Esophagus muscularis mucosa (tissue), 4 donors: ENCODE measurements around the gene RIC8B. TPM values are rescaled to one million over a fixed set of nuclear protein-coding genes. Genes with fewer than 3 reads are reported as not detected.

ENCODE experiments used
- DNase-seq: peaks from one replicate; pipeline ENCODE4 v3.0.0-alpha.2; 2017; ENCODE audit errors: extremely low spot score
- H3K27ac ChIP-seq, 4 donors: fragments of 200-600 bp; sonication (generic); replicated peaks in 1 of 4; 1 replicate in 3 of 4; 2 replicates in 1 of 4; pipeline ENCODE4 v1.5.1; 2016 to 2019; ENCODE audit warnings: mild to moderate bottlenecking in 1 of 4
- H3K27me3 ChIP-seq, 4 donors: fragments of 200-600 bp; sonication (generic); one replicate each; pipeline versions ENCODE4 v1.5.1 to v1.6.0; 2016 to 2019
- H3K36me3 ChIP-seq, 4 donors: fragments of 200-600 bp; sonication (generic); one replicate each; pipeline ENCODE4 v1.5.1; 2016 to 2019
- H3K4me1 ChIP-seq, 4 donors: fragments of 200-600 bp; sonication (generic); one replicate each; pipeline ENCODE4 v1.5.1; 2016 to 2019
- H3K4me3 ChIP-seq, 4 donors: fragments of 200-600 bp; sonication (generic); 1 replicate in 2 of 4; 2 replicates in 2 of 4; pipeline ENCODE4 v1.5.1; 2016 to 2019; ENCODE audit warnings: mild to moderate bottlenecking in 4 of 4, moderate library complexity in 1 of 4
- H3K9me3 ChIP-seq, 4 donors: fragments of 200-600 bp; sonication (generic); 1 replicate in 3 of 4; 2 replicates in 1 of 4; pipeline ENCODE4 v1.5.1; 2016 to 2019
- EP300 ChIP-seq: sonication (generic); formaldehyde crosslinking; IDR thresholded peaks from one replicate; pipeline ENCODE4 v1.6.1; 2017; ENCODE audit warnings: antibody characterized with exemption
- POLR2A ChIP-seq: fragments of 450-650 bp; IDR thresholded peaks from one replicate; pipeline ENCODE4 v1.6.1; 2017; ENCODE audit warnings: antibody characterized with exemption, moderate library complexity, mild to moderate bottlenecking, low read depth
- POLR2AphosphoS5 ChIP-seq, 2 donors: sonication (generic); formaldehyde crosslinking; IDR thresholded peaks; one replicate each; pipeline ENCODE4 v1.6.1; 2017; ENCODE audit warnings: antibody characterized with exemption in 2 of 2
- WGBS: methylation state at CpG from one replicate; pipeline ENCODE4 v1.1.5; 2018; 5-methylcytosine and 5-hydroxymethylcytosine counted together
- intact Hi-C: fragments of 100-400 bp; cut with DNase I; formaldehyde crosslinking; loops from one replicate; pipeline ENCODE4 v1.15.1; 2023
- total RNA-seq, 4 donors: library from RNA; depleted of rRNA; stranded (reverse); fragments of >200 nt; gene quantifications; one replicate each; pipeline versions ENCODE4 v1.1.0 to v1.2.1, GENCODE V29; 2016
- TF ChIP-seq, protein P1 (sequence below), 3 experiments: fragments of 200-600 bp in 2 of 3; fragments of 450-650 bp in 1 of 3; sonication (generic) in 2 of 3; IDR thresholded peaks; one replicate each; pipeline ENCODE4 v1.5.1; 2017 to 2019; ENCODE audit warnings: antibody characterized with exemption in 3 of 3, mild to moderate bottlenecking in 2 of 3, moderate library complexity in 1 of 3

Gene RIC8B
- total RNA-seq, 4 donors from 2014 or later, result 13.8 to 19.1 (median 15.3) TPM

DNA sequence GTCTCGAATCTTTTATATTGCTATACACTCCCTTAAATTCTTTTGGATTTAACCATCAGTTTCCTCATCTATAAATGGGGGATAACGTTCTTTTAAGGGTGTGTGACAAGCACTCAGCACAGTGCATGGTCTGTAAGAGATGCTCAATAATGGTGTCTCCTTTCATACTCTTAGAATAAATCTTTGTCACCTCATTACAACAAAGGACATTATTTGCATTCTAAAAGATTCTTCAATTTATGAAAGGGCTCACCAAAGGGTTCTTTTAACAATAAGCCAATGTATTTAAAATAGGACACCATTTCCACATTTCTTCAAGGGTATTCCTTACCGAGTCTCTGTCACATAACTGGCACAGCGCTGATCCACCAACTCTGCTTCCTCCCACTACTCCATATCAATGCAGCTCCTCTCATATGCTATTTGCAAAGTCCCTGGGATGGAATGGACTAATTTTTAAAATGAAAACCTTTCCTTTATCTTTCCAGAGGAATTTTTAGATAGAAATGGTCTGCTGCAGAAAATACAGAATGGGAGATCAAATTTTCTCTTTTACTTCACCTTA, 29.2 kb upstream of the RIC8B start:
- Histone ChIP-seq H3K27ac (no peak overlapping the region), H3K9me3 (no peaks in the 10 kb centered on the region), H3K36me3 (no peaks in the 10 kb centered on the region), H3K4me3 (no peak overlapping the region), H3K4me1 (no peaks in the 10 kb centered on the region), H3K27me3 (peaks cover 0 to 6% (median 0%) of the 10 kb centered on the region in 4 donors)
- 84% methylated on average over 4 of the region's 4 CpGs for WGBS
- DNase-seq, result no peak
- intact Hi-C loops, result no loop called here
- no peak for TF ChIP-seq EP300
- TF ChIP-seq POLR2A, result no peak
- no peak for TF ChIP-seq POLR2AphosphoS5 (IDR thresholded peaks at IDR 0.05)
- TF ChIP-seq, protein P1, sequence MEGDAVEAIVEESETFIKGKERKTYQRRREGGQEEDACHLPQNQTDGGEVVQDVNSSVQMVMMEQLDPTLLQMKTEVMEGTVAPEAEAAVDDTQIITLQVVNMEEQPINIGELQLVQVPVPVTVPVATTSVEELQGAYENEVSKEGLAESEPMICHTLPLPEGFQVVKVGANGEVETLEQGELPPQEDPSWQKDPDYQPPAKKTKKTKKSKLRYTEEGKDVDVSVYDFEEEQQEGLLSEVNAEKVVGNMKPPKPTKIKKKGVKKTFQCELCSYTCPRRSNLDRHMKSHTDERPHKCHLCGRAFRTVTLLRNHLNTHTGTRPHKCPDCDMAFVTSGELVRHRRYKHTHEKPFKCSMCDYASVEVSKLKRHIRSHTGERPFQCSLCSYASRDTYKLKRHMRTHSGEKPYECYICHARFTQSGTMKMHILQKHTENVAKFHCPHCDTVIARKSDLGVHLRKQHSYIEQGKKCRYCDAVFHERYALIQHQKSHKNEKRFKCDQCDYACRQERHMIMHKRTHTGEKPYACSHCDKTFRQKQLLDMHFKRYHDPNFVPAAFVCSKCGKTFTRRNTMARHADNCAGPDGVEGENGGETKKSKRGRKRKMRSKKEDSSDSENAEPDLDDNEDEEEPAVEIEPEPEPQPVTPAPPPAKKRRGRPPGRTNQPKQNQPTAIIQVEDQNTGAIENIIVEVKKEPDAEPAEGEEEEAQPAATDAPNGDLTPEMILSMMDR (IDR thresholded peaks at IDR 0.05), result no peak

DNA sequence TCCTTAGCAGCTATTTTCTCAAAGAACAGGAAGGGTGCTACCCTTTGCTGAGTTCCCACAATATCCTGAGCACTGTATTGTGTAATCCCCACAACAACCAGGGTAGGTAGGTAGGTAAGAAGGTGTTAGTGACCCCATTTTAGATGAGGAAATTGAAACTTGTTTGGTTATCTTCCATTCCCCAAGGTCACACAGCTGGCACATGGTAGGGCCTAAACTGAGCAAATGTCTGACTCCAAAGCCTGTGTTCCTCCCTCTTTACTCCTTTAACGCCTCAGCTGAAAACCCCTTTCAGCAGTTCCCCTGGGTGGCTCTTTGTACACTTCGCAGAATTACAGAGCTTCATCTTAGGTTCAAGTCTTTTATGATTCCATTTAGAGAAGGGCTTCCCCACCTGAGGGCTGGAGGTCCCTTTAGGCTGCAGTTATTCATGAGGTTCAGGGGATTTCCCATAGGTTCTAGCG, 26.5 kb upstream of the RIC8B start:
- TF ChIP-seq POLR2AphosphoS5 (IDR thresholded peaks at IDR 0.05) (no peak), EP300 (no peak), POLR2A (no peak)
- TF ChIP-seq, protein P1 (IDR thresholded peaks at IDR 0.05), result no peak
- Histone ChIP-seq H3K27me3 (no peaks in the 10 kb centered on the region), H3K4me1 (no peaks in the 10 kb centered on the region), H3K9me3 (no peaks in the 10 kb centered on the region), H3K27ac (no peak overlapping the region), H3K4me3 (no peak overlapping the region), H3K36me3 (no peaks in the 10 kb centered on the region)
- intact Hi-C loops, result no loop called here
- DNase-seq, result no peak
- WGBS, result 94% methylated on average over 3 of the region's 3 CpGs

DNA sequence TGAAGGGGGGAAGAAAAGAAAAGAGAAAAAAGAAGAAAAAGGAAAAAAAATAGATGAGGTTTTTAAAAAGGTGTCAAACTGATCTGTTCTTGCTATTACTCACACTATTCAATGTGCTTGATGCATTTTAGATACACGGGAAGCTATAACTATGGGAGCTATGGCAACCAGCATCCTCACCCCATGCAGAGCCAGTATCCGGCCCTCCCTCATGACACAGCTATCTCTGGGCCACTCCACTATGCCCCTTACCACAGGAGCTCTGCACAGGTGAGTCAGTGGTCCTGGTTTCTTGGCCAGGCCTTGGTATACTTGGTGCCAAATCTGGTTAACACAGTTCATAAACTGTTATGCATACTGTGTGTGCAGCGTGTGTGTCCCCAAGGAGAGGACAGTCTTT, 24.0 kb upstream of the RIC8B start:
- Histone ChIP-seq H3K4me1 (no peaks in the 10 kb centered on the region), H3K27ac (no peak overlapping the region), H3K36me3 (no peaks in the 10 kb centered on the region), H3K27me3 (no peaks in the 10 kb centered on the region), H3K4me3 (no peak overlapping the region), H3K9me3 (no peaks in the 10 kb centered on the region)
- TF ChIP-seq EP300, result no peak
- TF ChIP-seq, protein P1 (IDR thresholded peaks at IDR 0.05), result no peak
- TF ChIP-seq POLR2A, result no peak
- no peak for TF ChIP-seq POLR2AphosphoS5 (IDR thresholded peaks at IDR 0.05)
- no peak for DNase-seq
- 85% methylated on average over 3 of the region's 3 CpGs for whole genome bisulfite sequencing
- intact Hi-C loops, result no loop called here

DNA sequence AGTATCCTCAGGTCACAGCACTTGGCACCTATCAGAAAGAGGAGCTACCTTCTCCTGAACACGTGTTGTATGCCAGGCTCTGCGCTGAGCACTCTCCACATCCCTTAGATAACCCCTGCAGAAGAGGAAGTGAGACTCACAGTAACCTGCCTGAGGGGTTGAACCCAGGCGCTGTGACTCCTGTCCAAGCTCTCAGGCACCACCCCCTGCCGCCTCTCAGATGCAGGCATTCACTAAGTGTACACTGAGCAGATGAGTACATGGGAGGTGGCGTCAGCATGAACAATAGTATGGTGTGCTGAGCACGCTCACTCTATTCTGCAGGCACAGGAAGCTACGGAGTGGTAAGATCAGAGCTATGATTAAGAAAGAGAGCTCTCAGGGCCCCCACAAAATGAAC, 21.0 kb upstream of the RIC8B start:
- H3K9me3 ChIP-seq, result no peaks in the 10 kb centered on the region
- DNase-seq, result no peak
- no peaks in the 10 kb centered on the region for H3K27me3 ChIP-seq
- no peak overlapping the region for H3K27ac ChIP-seq
- no peaks in the 10 kb centered on the region for H3K4me1 ChIP-seq
- H3K36me3 ChIP-seq, result no peaks in the 10 kb centered on the region
- TF ChIP-seq, protein P1 (IDR thresholded peaks at IDR 0.05), result no peak
- TF ChIP-seq POLR2A, result no peak
- TF ChIP-seq EP300, result no peak
- no peak for TF ChIP-seq POLR2AphosphoS5 (IDR thresholded peaks at IDR 0.05)
- no peak overlapping the region for H3K4me3 ChIP-seq
- WGBS, result 92% methylated on average over 4 of the region's 7 CpGs
- intact Hi-C loops, result no loop called here

DNA sequence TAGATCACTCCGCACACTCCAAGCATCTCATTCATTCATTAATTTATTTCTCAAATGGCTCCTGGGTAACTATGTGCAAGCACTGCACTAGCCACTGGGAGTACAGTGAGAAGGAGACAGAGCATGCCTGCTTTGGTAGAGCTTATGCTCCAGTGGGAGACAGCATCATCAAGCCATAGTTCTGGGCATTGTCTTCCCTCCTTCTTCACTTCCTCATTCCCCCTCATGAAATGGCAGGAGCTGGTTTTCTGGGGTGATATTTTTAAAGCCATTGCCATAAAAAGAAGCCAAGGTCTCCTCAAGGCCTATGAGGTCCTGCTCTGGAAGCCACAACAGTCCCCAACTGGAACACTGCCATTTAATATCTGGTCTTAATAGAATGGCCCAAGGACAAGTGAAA, 20.2 kb upstream of the RIC8B start:
- no peaks in the 10 kb centered on the region for H3K36me3 ChIP-seq
- H3K27ac ChIP-seq, result no peak overlapping the region
- intact Hi-C loops, result no loop called here
- peaks cover 1 to 7% (median 5%) of the 10 kb centered on the region in 4 donors for H3K4me1 ChIP-seq
- 94% methylated on average over 1 of the region's 1 CpG for WGBS
- H3K4me3 ChIP-seq, result no peak overlapping the region
- DNase-seq, result no peak
- no peaks in the 10 kb centered on the region for H3K27me3 ChIP-seq
- no peaks in the 10 kb centered on the region for H3K9me3 ChIP-seq
- TF ChIP-seq POLR2AphosphoS5 (IDR thresholded peaks at IDR 0.05) (no peak), EP300 (no peak), POLR2A (no peak)
- TF ChIP-seq, protein P1 (IDR thresholded peaks at IDR 0.05), result no peak
